ENCODE results near the gene ZNF778. TPM values are rescaled to one million over a fixed set of nuclear protein-coding genes. Genes with fewer than 3 reads are reported as not detected.
"Not testable (repeated sequence)": the region's sequence is repeated elsewhere in the genome, so short reads cannot be mapped to it uniquely, and the experiment has no call there.

The ZNF778 gene
- total RNA-seq, 1 donor from 2014 or later = 10.3 TPM

DNA sequence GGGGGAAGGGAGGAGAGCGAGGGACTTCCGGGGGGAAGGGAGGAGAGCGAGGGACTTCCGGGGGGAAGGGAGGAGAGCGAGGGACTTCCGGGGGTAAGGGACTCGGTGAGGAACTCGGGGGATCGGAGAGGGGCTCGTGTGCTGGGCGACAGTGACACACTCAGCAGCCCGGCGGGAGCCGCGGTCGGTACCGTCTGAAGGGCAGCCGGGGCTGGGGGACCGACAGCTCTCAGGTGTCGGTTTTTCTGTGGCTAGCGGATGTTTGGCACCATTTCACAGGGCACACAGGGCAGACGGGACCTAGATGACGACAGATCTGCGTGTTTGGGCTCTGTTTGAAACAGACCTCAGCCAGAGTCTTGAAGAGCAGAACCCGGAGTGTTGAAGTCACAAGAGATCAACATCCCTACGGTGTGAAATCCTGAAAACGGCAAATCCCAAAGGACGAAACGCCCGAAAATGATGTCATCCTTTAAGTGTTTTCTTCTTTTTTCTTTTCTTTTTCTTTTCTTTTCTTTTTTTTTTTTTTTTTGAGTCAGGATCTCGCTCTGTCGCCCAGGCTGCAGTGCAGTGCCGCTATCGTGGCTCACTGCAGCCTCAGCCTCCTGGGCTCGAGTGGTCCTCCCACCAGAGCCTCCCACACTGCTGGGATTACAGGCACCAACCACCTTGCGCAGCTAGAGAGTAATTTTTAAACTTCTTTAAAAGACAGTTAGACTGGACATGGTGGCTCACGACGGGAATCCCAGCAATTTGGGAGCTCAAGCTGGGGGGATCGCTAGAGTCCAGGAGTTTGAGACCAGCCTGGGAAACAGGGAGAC is 23.9 kb downstream of the ZNF778 start:
- peak; percentile 60 for DNase-seq (ENCODE audit: low read depth)
- H3K4me3 ChIP-seq (ENCODE audit: low read depth, low read length) = peak overlapping the region; percentile 89
- H3K36me3 ChIP-seq (ENCODE audit: control insufficient read depth, insufficient read depth, low read length) = no peaks in the 10 kb centered on the region
- no peak for TF ChIP-seq CTCF (IDR thresholded peaks at IDR 0.05; ENCODE audit: insufficient read depth, low read length, severe bottlenecking)
- no peak for FAIRE-seq
- H3K27me3 ChIP-seq (ENCODE audit: control insufficient read depth, insufficient read depth, low read length) = no peaks in the 10 kb centered on the region

- H3K36me3 ChIP-seq (ENCODE audit: control insufficient read depth, insufficient read depth, low read length) = no peaks in the 10 kb centered on the region
- H3K27me3 ChIP-seq (ENCODE audit: control insufficient read depth, insufficient read depth, low read length) = no peaks in the 10 kb centered on the region
- no peak for TF ChIP-seq CTCF (IDR thresholded peaks at IDR 0.05; ENCODE audit: insufficient read depth, low read length, severe bottlenecking)
- no peak overlapping the region for H3K4me3 ChIP-seq (ENCODE audit: low read depth, low read length)
- FAIRE-seq (no peak), DNase-seq (ENCODE audit: low read depth) (no peak)
Observed at GRCh38 chr16:89242795-89243200, 25.3 kb downstream of the ZNF778 start.

- Histone ChIP-seq H3K4me3 (ENCODE audit: low read depth, low read length) (no peak overlapping the region), H3K36me3 (ENCODE audit: control insufficient read depth, insufficient read depth, low read length) (no peaks in the 10 kb centered on the region), H3K27me3 (ENCODE audit: control insufficient read depth, insufficient read depth, low read length) (no peaks in the 10 kb centered on the region)
- no peak for TF ChIP-seq CTCF (IDR thresholded peaks at IDR 0.05; ENCODE audit: insufficient read depth, low read length, severe bottlenecking)
- DNase-seq (ENCODE audit: low read depth) = no peak
- no peak for FAIRE-seq
Observed at GRCh38 chr16:89243664-89244063, 26.2 kb downstream of the ZNF778 start.

DNA sequence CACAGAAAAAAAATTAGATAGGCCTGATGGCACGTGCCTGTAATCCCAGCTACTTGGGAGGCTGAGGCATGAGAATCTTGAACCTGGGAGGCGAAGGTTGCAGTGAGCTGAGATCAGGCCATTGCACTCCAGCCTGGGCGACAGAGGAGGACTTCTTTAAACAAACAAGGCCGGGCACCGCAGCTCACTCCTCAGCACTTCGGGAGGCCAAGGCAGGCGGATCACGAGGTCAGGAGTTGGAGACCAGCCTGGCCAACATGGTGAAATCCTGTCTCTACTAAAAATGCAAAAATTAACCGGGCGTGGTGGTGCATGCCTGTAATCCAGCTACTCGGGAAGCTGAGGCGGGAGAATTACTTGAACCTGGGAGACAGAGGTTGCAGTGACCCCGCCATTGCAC is 26.8 kb downstream of the ZNF778 start:
- FAIRE-seq; H3K36me3 ChIP-seq (ENCODE audit: control insufficient read depth, insufficient read depth, low read length); H3K27me3 ChIP-seq (ENCODE audit: control insufficient read depth, insufficient read depth, low read length); DNase-seq (ENCODE audit: low read depth); H3K4me3 ChIP-seq (ENCODE audit: low read depth, low read length): not testable (repeated sequence)

- no peak for FAIRE-seq
- no peak for DNase-seq (ENCODE audit: low read depth)
- Histone ChIP-seq H3K36me3 (ENCODE audit: control insufficient read depth, insufficient read depth, low read length) (no peaks in the 10 kb centered on the region), H3K4me3 (ENCODE audit: low read depth, low read length) (no peak overlapping the region), H3K27me3 (ENCODE audit: control insufficient read depth, insufficient read depth, low read length) (no peaks in the 10 kb centered on the region)
- no peak for TF ChIP-seq CTCF (IDR thresholded peaks at IDR 0.05; ENCODE audit: insufficient read depth, low read length, severe bottlenecking)
Observed at GRCh38 chr16:89244754-89245153, 27.3 kb downstream of the ZNF778 start.

- no peak for FAIRE-seq
- no peaks in the 10 kb centered on the region for H3K36me3 ChIP-seq (ENCODE audit: control insufficient read depth, insufficient read depth, low read length)
- DNase-seq (ENCODE audit: low read depth) = no peak
- no peaks in the 10 kb centered on the region for H3K27me3 ChIP-seq (ENCODE audit: control insufficient read depth, insufficient read depth, low read length)
- H3K4me3 ChIP-seq (ENCODE audit: low read depth, low read length) = peak overlapping the region; percentile 45
- no peak for TF ChIP-seq CTCF (IDR thresholded peaks at IDR 0.05; ENCODE audit: insufficient read depth, low read length, severe bottlenecking)
Observed at GRCh38 chr16:89246383-89246902, 28.9 kb downstream of the ZNF778 start.

Measured in bronchial epithelial cell (primary cell).